WTC11 (cell line): Measurements from ENCODE around the gene RAB3IL1.

ENCODE experiments used
- ATF1 ChIP-seq: sonication (generic); formaldehyde crosslinking; IDR thresholded peaks from 2 replicates; pipeline ENCODE4 v1.8.1; 2023; ENCODE audit warnings: mild to moderate bottlenecking, moderate library complexity, missing genetic modification reagents
- CTCF ChIP-seq: fragments of 200-600 bp; IDR thresholded peaks from 2 replicates; pipeline ENCODE4 v1.8.0; 2022; ENCODE audit warnings: antibody characterized with exemption
- MXD4 ChIP-seq: fragments of 250-450 bp; sonication (Bioruptor Pico); IDR thresholded peaks from 2 replicates; pipeline ENCODE4 v1.8.0; 2021; ENCODE audit warnings: mild to moderate bottlenecking, moderate library complexity, borderline replicate concordance
- SMAD3 ChIP-seq: sonication (generic); formaldehyde crosslinking; IDR thresholded peaks from 2 replicates; pipeline ENCODE4 v1.8.0; 2022; ENCODE audit warnings: missing genetic modification reagents, mild to moderate bottlenecking, borderline replicate concordance
- TEAD4 ChIP-seq: sonication (generic); formaldehyde crosslinking; IDR thresholded peaks from 2 replicates; pipeline ENCODE4 v1.8.0; 2022; ENCODE audit warnings: mild to moderate bottlenecking, missing genetic modification reagents
- TF ChIP-seq, protein P1 (sequence below): sonication (generic); formaldehyde crosslinking; IDR thresholded peaks from 2 replicates; pipeline ENCODE4 v1.8.1; 2022; ENCODE audit warnings: low read depth, missing genetic modification reagents, borderline replicate concordance

DNA sequence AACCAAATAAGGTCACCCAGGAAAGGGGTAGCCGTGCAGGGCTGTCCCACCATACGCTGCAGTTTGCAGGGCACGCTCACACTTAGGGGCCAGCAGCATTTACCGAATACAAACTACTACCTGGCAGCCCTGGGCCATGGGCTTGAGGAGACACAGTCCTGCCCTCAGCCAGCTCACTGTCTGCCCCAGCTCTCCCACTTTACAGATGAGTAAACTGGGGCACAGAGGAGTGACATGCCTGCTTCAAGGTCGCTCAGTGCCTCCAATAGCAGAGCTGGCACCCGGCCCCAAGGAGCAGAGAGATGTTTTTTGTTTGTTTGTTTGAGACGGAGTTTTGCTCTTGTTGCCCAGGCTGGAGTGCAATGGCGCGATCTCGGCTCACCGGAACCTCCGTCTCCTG lies 28.8 kb downstream of the RAB3IL1 start:
- TF ChIP-seq CTCF: no peak
- no peak for TF ChIP-seq ATF1
- TF ChIP-seq, protein P1, sequence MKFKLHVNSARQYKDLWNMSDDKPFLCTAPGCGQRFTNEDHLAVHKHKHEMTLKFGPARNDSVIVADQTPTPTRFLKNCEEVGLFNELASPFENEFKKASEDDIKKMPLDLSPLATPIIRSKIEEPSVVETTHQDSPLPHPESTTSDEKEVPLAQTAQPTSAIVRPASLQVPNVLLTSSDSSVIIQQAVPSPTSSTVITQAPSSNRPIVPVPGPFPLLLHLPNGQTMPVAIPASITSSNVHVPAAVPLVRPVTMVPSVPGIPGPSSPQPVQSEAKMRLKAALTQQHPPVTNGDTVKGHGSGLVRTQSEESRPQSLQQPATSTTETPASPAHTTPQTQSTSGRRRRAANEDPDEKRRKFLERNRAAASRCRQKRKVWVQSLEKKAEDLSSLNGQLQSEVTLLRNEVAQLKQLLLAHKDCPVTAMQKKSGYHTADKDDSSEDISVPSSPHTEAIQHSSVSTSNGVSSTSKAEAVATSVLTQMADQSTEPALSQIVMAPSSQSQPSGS: no peak
- TF ChIP-seq SMAD3 (CRISPR knock-in tag): no peak
- no peak for TF ChIP-seq MXD4
- no peak for TF ChIP-seq TEAD4 (CRISPR knock-in tag)
